ENCODE data around the gene NR3C1.
A peak's percentile ranks its signal among the peaks of the same experiment; 100 is the strongest.

NR3C1 gene

DNA sequence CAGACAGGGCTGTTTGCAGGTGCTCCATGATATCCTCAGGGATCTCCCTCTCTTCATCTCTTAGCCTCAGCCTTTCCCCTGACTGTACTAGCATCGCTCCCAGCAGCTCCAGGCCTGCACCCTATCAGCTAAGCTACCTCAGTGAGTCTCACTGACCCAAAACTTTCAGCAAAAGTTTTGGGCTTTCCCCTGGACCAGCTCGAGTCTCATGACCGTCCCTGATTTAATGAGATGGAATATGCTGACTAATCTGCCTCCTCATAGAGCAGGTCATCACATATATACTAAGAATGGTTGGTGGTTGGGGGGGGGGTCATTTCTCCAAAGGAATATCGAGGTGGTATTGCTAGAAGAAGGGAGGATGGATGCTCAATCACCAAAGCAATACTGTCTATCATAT lies 151.5 kb downstream of the NR3C1 start:
- DNase-seq (ENCODE audit: low read depth, low spot score): no peak
- TF ChIP-seq, protein P1, sequence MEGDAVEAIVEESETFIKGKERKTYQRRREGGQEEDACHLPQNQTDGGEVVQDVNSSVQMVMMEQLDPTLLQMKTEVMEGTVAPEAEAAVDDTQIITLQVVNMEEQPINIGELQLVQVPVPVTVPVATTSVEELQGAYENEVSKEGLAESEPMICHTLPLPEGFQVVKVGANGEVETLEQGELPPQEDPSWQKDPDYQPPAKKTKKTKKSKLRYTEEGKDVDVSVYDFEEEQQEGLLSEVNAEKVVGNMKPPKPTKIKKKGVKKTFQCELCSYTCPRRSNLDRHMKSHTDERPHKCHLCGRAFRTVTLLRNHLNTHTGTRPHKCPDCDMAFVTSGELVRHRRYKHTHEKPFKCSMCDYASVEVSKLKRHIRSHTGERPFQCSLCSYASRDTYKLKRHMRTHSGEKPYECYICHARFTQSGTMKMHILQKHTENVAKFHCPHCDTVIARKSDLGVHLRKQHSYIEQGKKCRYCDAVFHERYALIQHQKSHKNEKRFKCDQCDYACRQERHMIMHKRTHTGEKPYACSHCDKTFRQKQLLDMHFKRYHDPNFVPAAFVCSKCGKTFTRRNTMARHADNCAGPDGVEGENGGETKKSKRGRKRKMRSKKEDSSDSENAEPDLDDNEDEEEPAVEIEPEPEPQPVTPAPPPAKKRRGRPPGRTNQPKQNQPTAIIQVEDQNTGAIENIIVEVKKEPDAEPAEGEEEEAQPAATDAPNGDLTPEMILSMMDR (IDR thresholded peaks at IDR 0.05; ENCODE audit: insufficient read depth, low read length, missing control alignments): no peak
- no peak overlapping the region for H3K4me3 ChIP-seq (ENCODE audit: low read depth, low read length)
- POLR2A ChIA-PET: no interaction called here
- CTCF ChIA-PET: no interaction called here

DNA sequence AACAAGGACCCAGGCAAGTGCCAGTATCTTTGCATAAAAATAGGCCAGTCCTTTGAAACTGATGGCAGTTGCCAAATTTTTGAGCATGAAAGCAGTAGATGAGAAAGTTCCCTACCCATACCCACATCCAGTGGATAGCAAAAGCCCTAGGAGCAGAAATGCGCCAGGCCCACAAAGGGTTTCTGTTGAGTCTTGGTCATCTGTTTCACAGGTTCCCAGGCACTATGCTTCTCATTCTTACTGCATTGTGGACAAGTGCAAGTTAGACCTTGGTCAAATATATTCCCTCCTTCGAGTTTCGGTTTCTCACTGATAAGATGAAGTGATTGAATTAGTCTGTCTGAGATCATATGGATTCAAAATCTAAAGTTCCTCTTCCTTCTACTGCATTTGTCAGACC lies 152.3 kb downstream of the NR3C1 start:
- no peak for DNase-seq (ENCODE audit: low read depth, low spot score)
- TF ChIP-seq, protein P1 (IDR thresholded peaks at IDR 0.05; ENCODE audit: insufficient read depth, low read length, missing control alignments): no peak
- POLR2A ChIA-PET: no interaction called here
- no peak overlapping the region for H3K4me3 ChIP-seq (ENCODE audit: low read depth, low read length)
- CTCF ChIA-PET: no interaction called here

DNA sequence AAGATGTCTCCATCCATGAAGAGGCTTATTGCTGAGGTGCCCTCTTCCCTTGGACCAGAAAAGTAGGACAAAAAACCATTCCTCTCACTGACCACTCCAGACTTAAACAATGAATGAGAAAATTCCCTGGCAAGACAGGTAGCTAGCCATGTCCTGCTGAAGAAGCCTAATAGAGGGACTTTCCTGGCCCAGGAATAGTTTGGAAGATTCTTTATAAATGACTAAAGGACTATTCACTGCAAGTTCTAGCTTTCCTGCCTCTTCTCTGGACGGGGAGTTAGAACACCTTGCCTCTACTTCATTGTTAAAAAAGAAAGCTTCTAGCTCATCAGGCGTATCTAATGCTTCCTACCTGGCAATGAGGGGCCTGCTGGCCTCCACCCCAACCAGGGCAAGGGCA lies 153.6 kb downstream of the NR3C1 start:
- H3K4me3 ChIP-seq (ENCODE audit: low read depth, low read length): no peak overlapping the region
- ChIA-PET POLR2A (no interaction called here), CTCF (interaction anchor here (0.6 kb wide), 1 partner anchor 151 kb away, joined by 3 read pairs; no protein-coding TSS in a partner anchor)
- no peak for DNase-seq (ENCODE audit: low read depth, low spot score)
- TF ChIP-seq, protein P1 (IDR thresholded peaks at IDR 0.05; ENCODE audit: insufficient read depth, low read length, missing control alignments): no peak

DNA sequence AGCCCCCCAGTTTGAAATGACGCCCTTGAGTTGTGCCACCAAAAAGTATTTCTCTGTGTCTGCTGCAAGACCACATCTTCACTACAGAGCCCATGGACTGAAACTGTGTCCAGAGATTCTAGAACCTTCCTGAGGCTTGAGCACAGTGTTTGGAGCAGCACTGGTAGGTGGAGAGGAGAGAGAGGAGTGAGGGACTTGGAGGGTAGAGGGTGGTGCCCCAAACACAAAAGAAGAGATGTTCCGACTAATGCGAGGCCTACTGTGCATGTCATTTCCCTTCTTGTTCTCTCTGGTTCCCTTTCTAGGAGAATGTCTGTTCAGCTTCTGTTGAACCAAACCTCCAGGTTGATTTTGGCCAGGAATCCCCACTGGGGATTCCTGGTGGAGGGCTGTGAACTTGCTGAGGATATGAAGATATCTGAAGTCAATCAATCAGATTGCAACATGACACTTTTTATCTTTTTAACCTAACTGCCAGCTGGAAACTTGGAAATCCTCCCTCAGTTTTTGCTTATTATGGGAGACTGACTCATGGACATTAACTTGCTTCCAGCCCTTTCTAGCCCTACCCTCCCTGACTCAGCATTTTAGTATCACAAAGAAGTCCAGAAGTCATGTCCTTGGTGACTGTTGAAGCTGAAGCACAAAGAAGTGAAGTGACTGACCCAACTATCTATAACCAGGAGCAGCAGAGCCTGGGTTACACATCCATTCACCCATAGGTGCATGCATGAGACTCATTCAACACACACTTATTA lies 154.5 kb downstream of the NR3C1 start:
- H3K4me3 ChIP-seq (ENCODE audit: low read depth, low read length): no peak overlapping the region
- DNase-seq (ENCODE audit: low read depth, low spot score): peak; percentile 41
- ChIA-PET POLR2A (interaction anchor here (0.6 kb wide), 1 partner anchor 188 kb away, joined by 3 read pairs; no protein-coding TSS in a partner anchor), CTCF (interaction anchor here (0.8 kb wide), 1 partner anchor 13 kb away, joined by 3 read pairs; no protein-coding TSS in a partner anchor)
- TF ChIP-seq, protein P1 (IDR thresholded peaks at IDR 0.05; ENCODE audit: insufficient read depth, low read length, missing control alignments): no peak

DNA sequence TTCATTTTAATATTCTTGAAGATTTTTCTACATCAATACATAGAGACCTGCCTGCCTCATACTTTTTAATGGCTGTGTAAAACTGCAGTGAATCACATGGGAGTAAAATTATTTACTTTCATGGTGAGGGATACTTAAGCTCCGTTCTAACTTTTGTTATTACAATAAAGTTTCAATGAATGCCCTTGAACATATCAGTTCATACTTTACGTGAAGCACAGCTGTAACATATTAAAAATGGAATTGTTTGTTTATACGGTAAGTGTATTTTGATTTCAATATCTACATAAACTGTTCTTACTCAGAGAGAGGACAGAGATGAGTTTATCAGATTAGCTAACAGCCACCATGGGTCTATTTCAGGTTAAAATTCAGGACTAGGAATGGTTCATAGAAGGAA lies 155.1 kb downstream of the NR3C1 start:
- CTCF ChIA-PET: interaction anchor here (0.8 kb wide), 1 partner anchor 13 kb away, joined by 3 read pairs; no protein-coding TSS in a partner anchor
- POLR2A ChIA-PET: no interaction called here

DNA sequence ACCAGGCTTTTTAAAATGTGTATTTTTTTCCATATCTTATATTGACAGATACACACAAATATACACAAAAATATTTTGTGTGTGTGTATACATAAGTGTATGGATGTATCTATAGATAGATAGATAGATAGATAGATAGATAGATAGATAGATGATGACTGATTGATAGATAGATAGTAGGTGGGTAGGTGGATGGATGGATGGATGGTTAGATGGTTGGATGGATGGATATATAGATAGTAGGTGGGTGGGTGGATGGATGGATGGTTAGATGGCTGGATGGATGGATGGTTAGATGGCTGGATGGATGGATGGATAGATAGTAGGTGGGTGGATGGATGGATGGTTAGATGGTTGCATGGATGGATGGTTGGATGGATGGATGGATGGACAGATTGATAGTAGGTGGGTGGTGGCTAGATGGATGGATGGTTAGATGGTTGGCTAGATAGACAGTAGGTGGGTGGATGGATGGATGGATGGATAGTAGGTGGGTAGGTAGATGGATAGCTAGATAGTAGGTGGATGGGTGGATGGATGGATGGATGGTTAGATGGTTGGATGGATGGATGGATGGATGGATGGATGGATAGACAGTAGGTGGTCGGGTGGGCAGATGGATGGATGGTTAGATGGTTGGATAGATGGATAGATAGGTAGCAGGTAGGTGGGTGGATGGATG lies 156.2 kb downstream of the NR3C1 start:
- TF ChIP-seq, protein P1 (IDR thresholded peaks at IDR 0.05; ENCODE audit: insufficient read depth, low read length, missing control alignments): no peak
- POLR2A ChIA-PET: no interaction called here
- CTCF ChIA-PET: no interaction called here
- DNase-seq (ENCODE audit: low read depth, low spot score): no peak
- H3K4me3 ChIP-seq (ENCODE audit: low read depth, low read length): no peak overlapping the region

More for the DNA sequence above, 155.1 kb downstream of the NR3C1 start:
- DNase-seq (ENCODE audit: low read depth, low spot score): no peak
- TF ChIP-seq, protein P1 (IDR thresholded peaks at IDR 0.05; ENCODE audit: insufficient read depth, low read length, missing control alignments): no peak
- H3K4me3 ChIP-seq (ENCODE audit: low read depth, low read length): no peak overlapping the region

Data from AG04449 (cell line).